Neutrophil (primary cell): ENCODE measurements around the gene IGF2R.
A peak's percentile ranks its signal among the peaks of the same experiment; 100 is the strongest.
"Not testable (repeated sequence)": the region's sequence is repeated elsewhere in the genome, so short reads cannot be mapped to it uniquely, and the experiment has no call there.

ENCODE experiments used
- H3K27ac ChIP-seq: fragments of 200-600 bp; sonication (generic); 2 replicates; pipeline ENCODE4 v1.5.1; 2016; ENCODE audit warnings: mild to moderate bottlenecking, moderate library complexity
- H3K27me3 ChIP-seq: fragments of 200-600 bp; sonication (generic); 2 replicates; pipeline ENCODE4 v1.6.0; 2016; ENCODE audit warnings: mild to moderate bottlenecking
- H3K36me3 ChIP-seq: fragments of 200-600 bp; sonication (generic); 2 replicates; pipeline ENCODE4 v1.5.1; 2017
- H3K4me1 ChIP-seq, 2 experiments: fragments of 200-600 bp in 1 of 2; sonication (generic) in 1 of 2; 1 replicate in 1 of 2; 2 replicates in 1 of 2; pipeline versions ENCODE4 v1.5.1 to v1.6.1; 2013 to 2016; ENCODE audit warnings: low read depth in 1 of 2, low read length in 1 of 2, mild to moderate bottlenecking in 1 of 2, moderate library complexity in 1 of 2; ENCODE audit not compliant: control insufficient read depth in 1 of 2, insufficient read depth in 1 of 2
- H3K4me3 ChIP-seq, 2 experiments: fragments of 200-600 bp in 1 of 2; sonication (generic) in 1 of 2; 1 replicate in 1 of 2; 2 replicates in 1 of 2; pipeline ENCODE4 v1.5.1; 2013 to 2016; ENCODE audit warnings: low read depth in 1 of 2, low read length in 1 of 2, mild to moderate bottlenecking in 1 of 2, moderate library complexity in 1 of 2
- H3K9me3 ChIP-seq: fragments of 200-600 bp; sonication (generic); 2 replicates; pipeline ENCODE4 v1.5.1; 2016
- CTCF ChIP-seq: fragments of 200-600 bp; sonication (generic); IDR thresholded peaks from 2 replicates; pipeline ENCODE4 v1.5.1; 2016; ENCODE audit warnings: antibody characterized with exemption

Gene IGF2R

GRCh38 chr6:160110586-160111123 is 141.8 kb downstream of the IGF2R start:
- Histone ChIP-seq H3K4me1 (no peaks in the 10 kb centered on the region), H3K9me3 (no peaks in the 10 kb centered on the region), H3K27ac (no peak overlapping the region), H3K4me3 (no peak overlapping the region), H3K27me3 (no peaks in the 10 kb centered on the region), H3K36me3 (peaks cover 93% of the 10 kb centered on the region)
- no peak for TF ChIP-seq CTCF

GRCh38 chr6:160111806-160112205 is 142.9 kb downstream of the IGF2R start:
- no peaks in the 10 kb centered on the region for H3K9me3 ChIP-seq
- no peak overlapping the region for H3K4me3 ChIP-seq
- H3K27ac ChIP-seq: peak overlapping the region; percentile 6
- no peaks in the 10 kb centered on the region for H3K4me1 ChIP-seq
- H3K27me3 ChIP-seq: no peaks in the 10 kb centered on the region
- H3K36me3 ChIP-seq: peaks cover 92% of the 10 kb centered on the region
- TF ChIP-seq CTCF: no peak

GRCh38 chr6:160112628-160113299 is 143.9 kb downstream of the IGF2R start:
- Histone ChIP-seq H3K27me3 (no peaks in the 10 kb centered on the region), H3K4me1 (no peaks in the 10 kb centered on the region), H3K4me3 (no peak overlapping the region), H3K36me3 (peaks cover 92% of the 10 kb centered on the region), H3K9me3 (no peaks in the 10 kb centered on the region), H3K27ac (no peak overlapping the region)
- TF ChIP-seq CTCF: no peak

GRCh38 chr6:160114536-160114935 is 145.7 kb downstream of the IGF2R start:
- peaks cover 81% of the 10 kb centered on the region for H3K36me3 ChIP-seq
- not testable (repeated sequence) for H3K27me3 ChIP-seq, H3K27ac ChIP-seq, H3K9me3 ChIP-seq, H3K4me3 ChIP-seq, H3K4me1 ChIP-seq

GRCh38 chr6:160115421-160115820 is 146.5 kb downstream of the IGF2R start:
- H3K27ac ChIP-seq: no peak overlapping the region
- no peak overlapping the region for H3K4me3 ChIP-seq

More at GRCh38 chr6:160115421-160115820, 146.5 kb downstream of the IGF2R start:
- Histone ChIP-seq H3K36me3 (peaks cover 72% of the 10 kb centered on the region), H3K4me1 (no peaks in the 10 kb centered on the region), H3K27me3 (no peaks in the 10 kb centered on the region), H3K9me3 (no peaks in the 10 kb centered on the region)
- no peak for TF ChIP-seq CTCF
